Esophagus mucosa (tissue), 1 donor: Measurements from ENCODE around the gene CERT1. TPM values are rescaled to one million over a fixed set of nuclear protein-coding genes. Genes with fewer than 3 reads are reported as not detected.

ENCODE experiments used
- ATAC-seq: fragments of 200-7000 bp; cut with Tn5 transposase; one replicate; pipeline ENCODE4 v1.9.1; 2020
- total RNA-seq: library from RNA; stranded (reverse); gene quantifications from one replicate; pipeline ENCODE4 v1.2.4, GENCODE V29; 2023
- donor health status: DM: yes; HTN: yes; CAD: no.

The CERT1 gene
- total RNA-seq, 1 donor from 2014 or later = 27.6 TPM

GRCh38 chr5:75471193-75471592, 40.2 kb downstream of the CERT1 start:
- no peak for ATAC-seq

DNA sequence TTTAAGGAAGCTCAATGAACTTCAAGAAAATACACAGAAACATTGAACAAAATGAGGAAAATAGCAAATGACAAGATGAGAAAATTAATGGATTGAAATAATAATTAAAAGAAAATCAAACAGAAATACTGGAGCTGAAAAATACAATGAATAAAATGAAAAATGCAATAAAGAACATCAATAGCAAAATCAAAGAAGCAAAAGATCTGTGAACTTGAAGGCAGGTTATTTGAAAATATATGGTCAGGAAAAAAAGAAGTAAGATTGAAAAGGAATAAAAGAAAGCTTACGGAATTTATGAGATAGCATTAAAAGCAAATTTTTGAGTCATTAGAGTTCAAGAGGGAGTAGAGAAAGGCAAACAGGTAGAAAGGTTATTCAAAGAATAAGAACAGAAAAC, 42.4 kb downstream of the CERT1 start:
- no peak for ATAC-seq

- no peak for ATAC-seq
Measured at GRCh38 chr5:75468593-75468992, 42.8 kb downstream of the CERT1 start.

GRCh38 chr5:75466006-75466716, 45.3 kb downstream of the CERT1 start:
- ATAC-seq = no peak

DNA sequence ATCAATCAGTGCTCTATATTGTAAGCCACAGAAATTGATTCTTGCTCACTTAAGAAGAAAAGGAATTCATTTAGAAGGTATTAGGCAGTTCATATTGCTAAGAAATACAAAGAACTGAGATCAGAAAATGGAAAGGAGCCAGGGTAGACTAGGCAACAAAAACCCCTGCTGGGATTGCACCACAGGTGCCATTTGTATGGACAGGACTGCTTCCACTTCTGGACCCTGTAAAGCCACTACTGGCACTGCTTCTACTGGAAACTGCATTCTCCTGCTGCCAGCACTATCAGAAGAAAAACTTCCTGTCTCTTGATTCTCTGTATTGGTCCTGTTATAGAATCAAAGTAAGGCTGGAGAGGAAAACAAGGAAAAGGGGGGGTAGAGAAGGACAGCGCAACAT, 45.9 kb downstream of the CERT1 start:
- no peak for ATAC-seq

DNA sequence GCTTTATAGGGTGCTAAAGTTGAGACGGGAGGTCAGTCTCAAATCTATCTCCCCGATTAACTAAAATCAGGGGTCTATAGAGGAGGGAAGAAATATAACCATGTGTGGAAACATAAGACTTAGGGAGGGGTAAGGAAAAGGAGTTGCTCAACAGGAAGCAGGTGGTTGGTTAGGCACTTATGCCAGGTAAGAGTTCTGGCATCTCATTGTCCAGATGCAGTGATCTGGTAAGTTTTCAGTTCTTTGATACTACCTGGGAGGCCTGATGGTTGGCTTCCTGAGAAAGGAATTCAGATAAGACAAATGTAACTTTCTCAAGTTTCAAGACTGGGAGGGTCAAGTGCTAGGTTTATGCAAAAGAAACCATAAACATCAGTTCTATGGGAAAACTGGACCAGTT, 47.7 kb downstream of the CERT1 start:
- peak; percentile 64 for ATAC-seq

- ATAC-seq = no peak
Measured at GRCh38 chr5:75461679-75462078, 49.8 kb downstream of the CERT1 start.

DNA sequence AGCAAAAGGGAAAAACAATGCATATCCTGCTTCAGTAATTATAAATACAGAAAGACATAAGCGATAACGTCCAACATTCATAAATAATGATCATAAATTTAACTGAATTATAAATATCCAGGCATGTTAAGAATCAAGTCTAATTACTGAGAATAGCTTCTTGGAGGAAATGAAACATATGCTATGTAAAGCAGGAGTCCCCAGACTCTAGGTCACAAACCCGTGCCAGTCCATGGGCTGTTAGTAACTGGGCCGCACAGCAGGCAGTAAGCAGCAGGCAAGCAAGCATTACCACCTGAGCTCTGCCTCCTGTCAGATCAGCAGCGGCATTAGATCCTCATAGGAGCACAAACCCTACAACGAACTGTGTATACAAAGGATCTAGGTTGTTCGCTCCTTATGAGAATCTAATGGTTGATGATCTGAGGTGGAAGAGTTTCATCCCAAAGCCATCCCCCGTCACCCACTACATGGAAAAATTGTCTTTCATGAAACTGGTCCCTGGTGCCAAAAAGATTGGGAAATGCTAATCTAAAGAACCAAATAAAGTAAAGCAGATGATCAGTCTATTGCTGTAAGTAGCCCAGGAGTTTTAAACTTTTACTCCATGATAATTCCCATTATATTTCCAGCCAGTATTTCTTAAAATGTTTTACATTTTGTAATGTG, 50.4 kb downstream of the CERT1 start:
- ATAC-seq = no peak

- no peak for ATAC-seq
Measured at GRCh38 chr5:75460532-75460931, 50.9 kb downstream of the CERT1 start.

DNA sequence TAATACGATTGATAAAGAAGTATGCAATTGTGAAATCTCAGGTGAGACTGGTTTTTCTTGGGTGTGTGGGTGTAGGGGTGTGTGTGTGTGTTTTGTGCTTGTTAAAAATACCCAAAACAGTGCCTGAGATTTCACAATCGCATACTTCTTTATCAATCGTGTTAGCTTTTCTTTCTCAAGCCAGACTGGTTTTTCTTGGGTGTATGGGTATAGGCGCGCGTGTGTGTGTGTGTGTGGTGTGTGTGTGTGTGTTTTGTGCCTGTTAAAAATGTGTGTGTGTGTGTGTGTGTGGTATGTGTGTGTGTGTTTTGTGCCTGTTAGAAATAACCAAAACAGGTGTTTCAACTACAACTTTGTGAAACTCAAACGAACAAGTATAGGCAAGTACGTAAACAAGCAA, 53.7 kb downstream of the CERT1 start:
- ATAC-seq = peak; percentile 98

- no peak for ATAC-seq
Measured at GRCh38 chr5:75457161-75457560, 54.3 kb downstream of the CERT1 start.

DNA sequence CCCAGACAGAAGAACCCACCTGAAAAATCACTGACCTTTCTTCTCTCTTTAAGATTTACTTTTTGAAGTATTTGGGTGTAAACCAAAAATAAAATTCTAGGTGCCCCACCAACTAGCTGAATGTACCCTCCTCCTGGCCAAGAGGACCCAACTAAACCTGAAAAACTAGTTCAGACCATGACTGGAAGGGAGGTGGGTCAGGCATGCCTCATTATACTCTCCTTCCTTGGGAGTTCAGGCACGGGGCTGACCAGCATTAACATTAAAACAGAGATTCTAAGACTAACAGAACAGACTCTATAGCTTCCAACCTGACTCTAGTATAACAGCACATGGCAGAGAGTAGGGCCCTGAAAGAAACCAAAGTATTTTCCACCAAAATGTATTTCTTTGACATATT, 61.4 kb downstream of the CERT1 start:
- ATAC-seq = peak; percentile 57

DNA sequence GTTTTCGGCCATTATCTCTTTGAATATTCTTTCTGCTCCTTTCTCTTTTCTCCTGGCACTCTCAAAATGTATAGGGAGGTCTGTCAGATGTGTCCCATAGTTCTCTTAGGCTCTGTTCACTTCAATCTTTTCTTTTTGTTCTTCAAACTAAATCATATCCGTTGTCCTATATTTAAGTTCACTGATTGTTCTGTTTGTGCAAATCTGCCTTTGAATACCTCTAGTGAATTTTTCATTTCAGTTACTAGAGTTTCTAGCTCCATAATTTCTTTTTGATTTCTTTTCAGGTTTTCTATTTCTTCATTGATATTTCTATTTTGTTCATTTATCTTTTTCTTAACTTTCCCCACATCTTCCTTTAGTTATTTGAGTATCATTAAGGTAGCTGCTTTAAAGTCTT, 65.4 kb downstream of the CERT1 start:
- no peak for ATAC-seq

- no peak for ATAC-seq
Measured at GRCh38 chr5:75441560-75441959, 69.9 kb downstream of the CERT1 start.

DNA sequence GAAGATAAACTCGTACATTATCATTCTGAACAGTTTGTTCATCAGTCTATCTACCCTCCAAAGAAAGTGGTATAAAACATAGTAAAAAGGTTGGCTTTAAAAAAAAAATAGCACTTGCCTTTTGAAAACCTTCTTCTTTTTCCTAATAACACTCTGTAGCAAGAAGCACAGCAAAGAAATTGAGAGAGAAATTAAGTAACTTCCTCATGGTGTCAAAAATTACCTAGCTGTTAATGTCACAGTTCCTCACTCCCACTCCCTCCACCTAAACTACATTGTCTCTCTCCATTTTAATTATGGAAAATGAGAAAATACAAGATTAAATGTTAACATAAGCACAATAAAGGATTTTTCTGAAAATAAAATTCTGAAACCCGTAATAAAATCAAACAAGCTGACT, 72.2 kb downstream of the CERT1 start:
- no peak for ATAC-seq

- no peak for ATAC-seq
Measured at GRCh38 chr5:75438722-75439121, 72.7 kb downstream of the CERT1 start.

- no peak for ATAC-seq
Measured at GRCh38 chr5:75435096-75435495, 76.3 kb downstream of the CERT1 start.

- ATAC-seq = no peak
Measured at GRCh38 chr5:75433814-75434506, 77.5 kb downstream of the CERT1 start.

GRCh38 chr5:75414241-75414640, 97.2 kb downstream of the CERT1 start:
- no peak for ATAC-seq

DNA sequence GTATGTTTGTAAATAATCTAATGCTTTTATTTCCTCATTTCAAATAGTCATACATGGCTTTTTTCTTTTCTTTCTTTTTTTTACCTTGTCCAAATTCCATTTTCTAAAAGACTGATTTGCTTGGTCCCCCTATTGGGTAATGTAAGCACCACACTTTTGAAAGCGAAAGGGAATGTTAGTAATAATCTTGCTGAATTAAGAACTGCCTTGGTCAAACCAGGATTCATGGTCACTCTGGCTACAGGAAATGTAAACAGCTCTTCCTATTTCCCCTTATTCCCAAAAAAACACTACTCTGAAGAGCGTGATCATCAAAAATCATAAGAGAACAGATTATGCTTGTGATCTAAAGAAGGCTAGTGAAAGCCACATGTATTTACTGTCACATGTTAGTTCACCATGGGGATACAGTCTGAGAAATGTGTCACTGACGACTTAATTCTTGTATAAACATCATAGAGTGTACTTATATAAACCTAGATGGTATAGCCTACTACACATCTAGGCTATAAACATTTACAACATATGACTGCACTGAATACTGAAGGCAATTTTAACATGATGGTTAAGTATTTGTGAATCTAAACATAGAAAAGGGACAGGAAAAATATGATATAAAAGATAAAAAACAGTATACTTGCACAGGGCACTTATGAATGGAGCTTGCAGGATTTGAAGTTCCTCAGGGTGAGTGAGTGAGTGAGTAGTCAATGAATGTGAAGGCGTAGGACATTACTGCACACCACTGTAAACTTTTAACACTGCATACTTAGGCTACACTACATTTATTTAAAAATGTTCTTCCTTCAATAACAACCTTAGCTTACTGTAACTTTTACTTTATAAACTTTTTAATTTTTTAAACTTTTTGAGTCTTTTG, 99.1 kb downstream of the CERT1 start:
- peak; percentile 92 for ATAC-seq

- ATAC-seq = peak; percentile 39
Measured at GRCh38 chr5:75405296-75405695, 106.1 kb downstream of the CERT1 start.

GRCh38 chr5:75395277-75395676, 116.2 kb downstream of the CERT1 start:
- ATAC-seq = no peak

DNA sequence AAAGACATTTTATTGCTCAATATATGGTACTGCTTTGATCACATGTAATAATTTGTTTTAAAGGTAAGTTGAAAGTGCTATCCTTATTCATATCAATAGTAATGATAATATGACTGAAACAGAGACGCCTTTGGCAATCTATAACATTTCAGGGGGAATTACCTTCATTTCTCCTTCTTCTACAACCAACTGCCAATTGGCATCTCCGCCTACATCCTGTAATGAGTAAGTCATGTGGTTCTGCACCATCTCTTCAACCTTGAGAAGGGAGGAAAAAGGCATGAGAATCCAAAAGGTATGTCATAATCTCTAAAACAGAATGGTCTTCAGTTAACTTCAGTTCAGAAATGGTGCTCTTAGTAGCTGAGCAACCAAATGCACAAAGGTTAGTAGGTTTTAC, 122.0 kb downstream of the CERT1 start:
- ATAC-seq = no peak
